Neural crest cell (in vitro differentiated cells): ENCODE measurements around the gene GALNT9. TPM values are rescaled to one million over a fixed set of nuclear protein-coding genes. Genes with fewer than 3 reads are reported as not detected.
"Not testable (repeated sequence)": the region's sequence is repeated elsewhere in the genome, so short reads cannot be mapped to it uniquely, and the experiment has no call there.

Source experiments
- DNase-seq: peaks from one replicate; pipeline ENCODE4 v3.0.0; 2021; ENCODE audit warnings: low read depth, mixed read lengths, low spot score
- H3K27ac Mint-ChIP-seq: one replicate; pipeline ENCODE4 v1.8.0; 2021; ENCODE audit warnings: mild to moderate bottlenecking, mixed read lengths; ENCODE audit not compliant: unreplicated experiment
- H3K27me3 Mint-ChIP-seq: 2 replicates; pipeline ENCODE4 v1.8.0; 2021; ENCODE audit warnings: low read depth, mild to moderate bottlenecking, mixed read lengths
- H3K36me3 Mint-ChIP-seq: 2 replicates; pipeline ENCODE4 v1.8.0; 2021; ENCODE audit warnings: low read depth, mild to moderate bottlenecking, mixed read lengths
- H3K4me1 Mint-ChIP-seq: 2 replicates; pipeline ENCODE4 v1.8.0; 2021; ENCODE audit warnings: mixed read lengths
- H3K4me3 Mint-ChIP-seq: one replicate; pipeline ENCODE4 v1.8.0; 2021; ENCODE audit warnings: mild to moderate bottlenecking, mixed read lengths
- H3K9me3 Mint-ChIP-seq: 2 replicates; pipeline ENCODE4 v1.8.0; 2021; ENCODE audit warnings: mixed read lengths
- CTCF ChIP-seq: fragments of 200-600 bp; sonication (generic); conservative IDR thresholded peaks from 2 replicates; pipeline ENCODE4 v1.5.0; 2021; ENCODE audit warnings: antibody characterized with exemption, mild to moderate bottlenecking
- total RNA-seq: library from RNA; stranded (reverse); gene quantifications from 2 replicates; pipeline ENCODE4 v1.2.1, GENCODE V29; 2021

GALNT9 gene
- total RNA-seq, 1 donor from 2014 or later, result 1.3 TPM

GRCh38 chr12:132245521-132246101 is 83.8 kb downstream of the GALNT9 start:
- no peaks in the 10 kb centered on the region for H3K36me3 Mint-ChIP-seq
- no peak overlapping the region for H3K27ac Mint-ChIP-seq
- peaks cover 19% of the 10 kb centered on the region for H3K27me3 Mint-ChIP-seq
- TF ChIP-seq CTCF, result no peak
- H3K4me3 Mint-ChIP-seq, result no peak overlapping the region
- H3K9me3 Mint-ChIP-seq, result no peaks in the 10 kb centered on the region
- peaks cover 6% of the 10 kb centered on the region for H3K4me1 Mint-ChIP-seq
- DNase-seq, result no peak

- Mint-ChIP-seq H3K27ac (no peak overlapping the region), H3K4me1 (peaks cover 6% of the 10 kb centered on the region), H3K36me3 (no peaks in the 10 kb centered on the region), H3K9me3 (no peaks in the 10 kb centered on the region), H3K27me3 (peaks cover 19% of the 10 kb centered on the region), H3K4me3 (no peak overlapping the region)
- TF ChIP-seq CTCF, result no peak
- no peak for DNase-seq
Measured at GRCh38 chr12:132244724-132245295, 84.6 kb downstream of the GALNT9 start.

GRCh38 chr12:132243596-132244310 is 85.6 kb downstream of the GALNT9 start:
- no peak overlapping the region for H3K27ac Mint-ChIP-seq
- DNase-seq, result no peak
- peaks cover 13% of the 10 kb centered on the region for H3K27me3 Mint-ChIP-seq
- no peaks in the 10 kb centered on the region for H3K9me3 Mint-ChIP-seq
- H3K36me3 Mint-ChIP-seq, result no peaks in the 10 kb centered on the region
- peaks cover 6% of the 10 kb centered on the region for H3K4me1 Mint-ChIP-seq
- H3K4me3 Mint-ChIP-seq, result no peak overlapping the region
- TF ChIP-seq CTCF, result no peak

GRCh38 chr12:132243171-132243570 is 86.2 kb downstream of the GALNT9 start:
- H3K27me3 Mint-ChIP-seq, result peaks cover 10% of the 10 kb centered on the region
- not testable (repeated sequence) for H3K4me3 Mint-ChIP-seq, H3K36me3 Mint-ChIP-seq, H3K9me3 Mint-ChIP-seq, H3K4me1 Mint-ChIP-seq, H3K27ac Mint-ChIP-seq, DNase-seq

- H3K4me1 Mint-ChIP-seq, H3K36me3 Mint-ChIP-seq, H3K9me3 Mint-ChIP-seq, DNase-seq, H3K27ac Mint-ChIP-seq, H3K4me3 Mint-ChIP-seq: not testable (repeated sequence)
- H3K27me3 Mint-ChIP-seq, result peaks cover 22% of the 10 kb centered on the region
Measured at GRCh38 chr12:132240669-132241007, 88.8 kb downstream of the GALNT9 start.

- DNase-seq, result no peak
- no peak overlapping the region for H3K4me3 Mint-ChIP-seq
- H3K9me3 Mint-ChIP-seq, result no peaks in the 10 kb centered on the region
- no peak for TF ChIP-seq CTCF
- H3K4me1 Mint-ChIP-seq, result peaks cover 6% of the 10 kb centered on the region
- H3K27me3 Mint-ChIP-seq, result peaks cover 26% of the 10 kb centered on the region
- no peak overlapping the region for H3K27ac Mint-ChIP-seq
- no peaks in the 10 kb centered on the region for H3K36me3 Mint-ChIP-seq
Measured at GRCh38 chr12:132239796-132240668, 89.4 kb downstream of the GALNT9 start.
